Esophagus squamous epithelium (tissue), 4 donors: ENCODE results near the gene ZNF532.

ENCODE experiments used
- CTCF ChIP-seq, 6 experiments: fragments of 450-650 bp in 4 of 6; fragments of 200-600 bp in 2 of 6; sonication (generic) in 2 of 6; IDR thresholded peaks; one replicate each; pipeline ENCODE4 v1.5.1; 2016 to 2019; ENCODE audit warnings: antibody characterized with exemption in 6 of 6, mild to moderate bottlenecking in 4 of 6, moderate library complexity in 4 of 6
- POLR2A ChIP-seq, 4 donors: fragments of 450-650 bp; IDR thresholded peaks; one replicate each; pipeline ENCODE4 v1.6.1; 2017; ENCODE audit warnings: antibody characterized with exemption in 4 of 4, mild to moderate bottlenecking in 4 of 4, moderate library complexity in 3 of 4

DNA sequence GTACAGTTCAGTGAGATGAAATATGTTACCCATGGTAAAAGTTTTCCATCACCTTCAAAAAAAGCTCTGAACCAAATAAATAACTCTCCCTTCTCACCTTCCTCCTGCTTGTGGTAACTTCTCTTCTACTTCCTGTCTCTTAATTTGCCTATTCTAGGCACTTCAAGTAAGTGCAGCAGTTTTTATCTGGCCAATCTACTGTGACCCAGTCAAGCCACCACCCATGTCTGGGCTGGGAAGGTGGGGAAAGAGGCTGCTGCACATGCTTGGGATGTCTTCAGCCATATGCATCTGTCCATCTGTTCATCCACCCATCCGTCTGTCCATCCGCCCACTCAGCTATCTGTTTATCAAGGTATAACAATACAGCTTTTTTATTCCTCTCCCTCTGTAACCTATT lies 31.6 kb downstream of the ZNF532 start:
- TF ChIP-seq CTCF (IDR thresholded peaks at IDR 0.05), result no peak
- no peak for TF ChIP-seq POLR2A (IDR thresholded peaks at IDR 0.05)
